GM06990 (cell line): ENCODE results near the gene RNU1-4.
"Not testable (repeated sequence)": the region's sequence is repeated elsewhere in the genome, so short reads cannot be mapped to it uniquely, and the experiment has no call there.

Experiments used
- DNase-seq: peaks from one replicate; pipeline ENCODE4 v3.0.0-alpha.2; 2011; ENCODE audit not compliant: insufficient read length; ENCODE audit errors: extremely low read depth
- H3K27me3 ChIP-seq: replicated peaks from 2 replicates; pipeline ENCODE4 v1.6.0; 2011; ENCODE audit warnings: low read length; ENCODE audit not compliant: control insufficient read depth, insufficient read depth
- H3K36me3 ChIP-seq: 2 replicates; pipeline ENCODE4 v1.5.1; 2011; ENCODE audit warnings: low read length; ENCODE audit not compliant: control insufficient read depth, insufficient read depth
- H3K4me3 ChIP-seq: replicated peaks from 2 replicates; pipeline ENCODE4 v1.5.1; 2011; ENCODE audit warnings: low read depth, mild to moderate bottlenecking, control low read depth, low read length
- TF ChIP-seq, protein P1 (sequence below): IDR thresholded peaks from 2 replicates; pipeline ENCODE4 v1.5.1; 2011; ENCODE audit warnings: low read length, control low read depth, mild to moderate bottlenecking, inconsistent platforms; ENCODE audit not compliant: insufficient read depth, poor library complexity, severe bottlenecking

Gene RNU1-4

DNA sequence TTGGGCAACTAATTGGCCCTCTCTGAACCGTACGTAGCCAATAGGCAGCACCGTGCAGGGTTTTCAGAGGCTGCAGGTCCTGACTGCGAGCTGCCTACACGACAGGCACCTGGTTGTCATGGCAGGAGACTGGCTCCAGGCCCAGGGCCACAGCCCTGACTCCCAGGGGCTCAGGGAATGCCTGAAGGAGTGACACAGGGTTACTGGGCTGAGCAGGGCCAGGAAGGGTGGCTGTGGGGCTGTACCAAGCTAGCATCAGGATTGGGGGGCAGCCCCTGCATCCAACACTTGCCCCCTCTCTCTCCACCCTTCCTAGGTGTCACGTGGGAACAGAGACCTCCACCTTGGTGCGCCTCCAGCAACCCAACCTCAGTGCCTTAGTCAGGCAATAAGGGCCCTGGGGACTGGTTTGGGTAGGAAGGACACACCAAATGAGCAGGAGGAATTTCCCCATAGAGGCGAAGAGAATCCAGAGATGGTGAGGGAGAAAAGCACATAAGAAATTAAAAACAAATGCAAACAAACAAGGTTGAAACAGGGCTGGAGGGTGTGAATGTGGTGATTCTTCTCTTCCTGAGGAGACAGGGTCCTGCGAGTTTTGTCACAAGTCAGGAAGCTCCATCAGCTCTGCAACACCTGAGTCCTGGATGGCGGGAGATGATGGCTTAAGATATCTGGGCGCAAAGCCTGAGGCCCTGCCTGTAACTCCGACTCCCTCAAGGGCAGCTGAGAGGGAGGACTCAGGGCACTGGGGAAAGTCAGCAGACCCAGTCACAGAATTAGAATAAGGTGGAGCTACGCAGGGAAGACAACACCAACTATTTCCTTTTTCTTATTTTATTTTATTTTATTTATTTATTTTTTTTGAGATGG lies 19.7 kb upstream of the RNU1-4 start:
- DNase-seq, result no peak
- TF ChIP-seq, protein P1, sequence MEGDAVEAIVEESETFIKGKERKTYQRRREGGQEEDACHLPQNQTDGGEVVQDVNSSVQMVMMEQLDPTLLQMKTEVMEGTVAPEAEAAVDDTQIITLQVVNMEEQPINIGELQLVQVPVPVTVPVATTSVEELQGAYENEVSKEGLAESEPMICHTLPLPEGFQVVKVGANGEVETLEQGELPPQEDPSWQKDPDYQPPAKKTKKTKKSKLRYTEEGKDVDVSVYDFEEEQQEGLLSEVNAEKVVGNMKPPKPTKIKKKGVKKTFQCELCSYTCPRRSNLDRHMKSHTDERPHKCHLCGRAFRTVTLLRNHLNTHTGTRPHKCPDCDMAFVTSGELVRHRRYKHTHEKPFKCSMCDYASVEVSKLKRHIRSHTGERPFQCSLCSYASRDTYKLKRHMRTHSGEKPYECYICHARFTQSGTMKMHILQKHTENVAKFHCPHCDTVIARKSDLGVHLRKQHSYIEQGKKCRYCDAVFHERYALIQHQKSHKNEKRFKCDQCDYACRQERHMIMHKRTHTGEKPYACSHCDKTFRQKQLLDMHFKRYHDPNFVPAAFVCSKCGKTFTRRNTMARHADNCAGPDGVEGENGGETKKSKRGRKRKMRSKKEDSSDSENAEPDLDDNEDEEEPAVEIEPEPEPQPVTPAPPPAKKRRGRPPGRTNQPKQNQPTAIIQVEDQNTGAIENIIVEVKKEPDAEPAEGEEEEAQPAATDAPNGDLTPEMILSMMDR, result no peak
- no peak overlapping the region for H3K4me3 ChIP-seq
- peaks cover 5% of the 10 kb centered on the region for H3K27me3 ChIP-seq
- H3K36me3 ChIP-seq, result no peaks in the 10 kb centered on the region

DNA sequence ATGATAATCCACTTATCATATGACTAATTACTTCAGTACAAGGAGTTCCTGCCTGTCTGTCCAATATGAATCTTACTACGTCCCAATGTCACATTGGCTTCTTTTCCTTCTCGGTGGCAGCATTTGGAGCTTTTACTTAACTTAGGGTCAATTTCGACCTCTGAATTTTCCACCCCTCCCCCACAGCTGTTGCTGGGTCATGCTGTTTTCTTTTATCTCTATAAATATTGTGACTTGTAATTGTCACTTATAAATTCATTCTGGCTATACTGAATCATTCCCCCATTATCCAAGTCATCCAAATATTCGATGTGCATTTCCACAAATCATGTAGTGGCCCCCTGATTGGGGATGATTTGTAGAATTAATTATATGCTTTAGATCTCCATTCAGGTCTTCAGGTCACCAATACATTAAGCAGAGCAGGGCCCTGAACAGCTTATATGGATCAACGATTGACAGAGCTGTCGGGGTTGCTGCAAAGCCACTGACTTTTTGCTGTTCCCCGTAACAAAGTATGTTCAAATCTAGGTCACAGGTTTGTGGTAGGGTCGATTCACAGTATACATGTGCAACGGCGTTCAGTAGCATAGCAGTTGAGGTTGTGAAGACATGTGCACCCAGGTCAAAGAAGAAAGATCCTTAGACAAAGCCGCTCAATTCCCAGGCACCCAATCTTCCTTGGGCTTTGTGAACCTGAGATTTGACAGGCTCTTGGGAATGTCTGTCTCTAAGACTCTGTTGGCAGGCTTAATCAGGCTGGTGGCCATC lies 18.3 kb upstream of the RNU1-4 start:
- H3K27me3 ChIP-seq, result peaks cover 4% of the 10 kb centered on the region
- TF ChIP-seq, protein P1, result no peak
- H3K36me3 ChIP-seq, result no peaks in the 10 kb centered on the region
- no peak overlapping the region for H3K4me3 ChIP-seq
- no peak for DNase-seq

DNA sequence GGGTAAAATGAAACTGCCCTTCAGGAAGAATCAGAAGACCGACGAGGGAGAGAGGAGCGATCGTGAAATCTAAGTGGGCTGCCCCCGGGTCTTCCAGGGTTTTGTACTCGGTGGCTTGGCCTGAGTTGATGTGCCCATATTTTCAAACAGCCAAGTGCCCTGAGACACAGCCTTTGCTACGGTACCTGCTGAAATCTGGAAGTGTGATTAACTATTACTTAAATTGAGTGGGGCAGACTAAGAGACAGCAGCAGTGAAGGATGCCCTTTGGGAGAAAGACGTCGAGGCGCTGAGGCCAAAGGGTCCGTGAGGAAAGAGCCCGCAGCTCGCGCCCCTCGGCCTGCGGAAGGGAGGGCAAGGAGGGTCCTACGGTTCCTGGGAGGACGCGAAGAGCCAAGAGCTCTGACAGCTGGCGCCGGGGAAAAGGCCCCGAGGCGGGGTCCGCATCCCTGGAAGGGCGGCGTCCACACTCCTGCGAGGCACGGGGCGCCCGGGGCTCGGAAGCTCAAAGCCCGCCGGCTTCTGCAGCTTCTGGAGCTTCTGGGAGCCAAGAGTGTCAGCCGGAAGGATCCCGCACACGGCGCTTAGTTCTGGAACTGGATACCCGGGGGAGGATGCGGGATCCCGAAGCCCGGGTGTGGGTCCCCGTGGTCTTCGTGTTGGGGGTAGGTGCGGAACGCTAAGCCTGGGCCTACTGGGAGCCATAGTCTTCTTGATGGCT lies 15.4 kb upstream of the RNU1-4 start:
- no peaks in the 10 kb centered on the region; the same call in 1 of the 2 replicates for H3K27me3 ChIP-seq
- no peaks in the 10 kb centered on the region for H3K36me3 ChIP-seq
- no peak for DNase-seq
- H3K4me3 ChIP-seq, result no peak overlapping the region
- TF ChIP-seq, protein P1, result no peak

DNA sequence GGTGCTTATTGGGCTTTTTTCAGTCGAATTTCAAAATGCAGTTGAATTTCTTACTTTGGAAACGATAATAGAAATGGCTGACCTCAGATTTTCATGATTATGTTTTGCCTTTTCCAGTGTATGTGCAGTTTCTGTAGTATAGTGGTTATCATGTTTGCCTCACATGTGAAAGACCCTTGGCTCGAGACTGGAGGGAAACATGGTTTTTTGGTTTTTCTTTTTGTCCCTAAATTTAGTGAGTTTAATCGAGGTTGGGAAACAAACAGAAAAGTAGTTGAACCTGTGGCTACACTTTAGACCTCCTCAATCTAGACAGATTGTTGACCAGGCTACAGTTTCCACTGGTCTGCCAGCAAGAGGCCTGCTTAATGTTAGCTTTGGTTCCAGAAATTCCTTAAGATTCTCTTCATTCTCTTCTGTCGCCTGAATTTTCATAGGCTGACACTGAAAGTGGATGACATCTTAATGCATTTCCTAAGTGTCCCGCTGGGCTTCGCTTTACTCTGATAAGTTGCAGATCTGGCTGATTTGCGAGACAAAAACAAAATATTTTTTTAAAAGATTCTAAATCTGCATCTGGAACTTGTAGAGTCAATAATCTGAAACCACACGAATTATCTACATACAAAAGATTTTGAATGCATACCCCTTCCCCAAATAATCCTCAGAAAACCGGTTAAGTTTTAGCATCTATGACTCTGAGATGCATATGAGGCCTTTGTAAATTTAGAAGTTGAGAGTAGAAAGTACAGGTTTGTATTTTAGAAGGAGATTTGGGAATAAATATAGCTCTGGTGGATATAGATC lies 14.7 kb upstream of the RNU1-4 start:
- H3K36me3 ChIP-seq, DNase-seq, H3K27me3 ChIP-seq, H3K4me3 ChIP-seq: not testable (repeated sequence)

DNA sequence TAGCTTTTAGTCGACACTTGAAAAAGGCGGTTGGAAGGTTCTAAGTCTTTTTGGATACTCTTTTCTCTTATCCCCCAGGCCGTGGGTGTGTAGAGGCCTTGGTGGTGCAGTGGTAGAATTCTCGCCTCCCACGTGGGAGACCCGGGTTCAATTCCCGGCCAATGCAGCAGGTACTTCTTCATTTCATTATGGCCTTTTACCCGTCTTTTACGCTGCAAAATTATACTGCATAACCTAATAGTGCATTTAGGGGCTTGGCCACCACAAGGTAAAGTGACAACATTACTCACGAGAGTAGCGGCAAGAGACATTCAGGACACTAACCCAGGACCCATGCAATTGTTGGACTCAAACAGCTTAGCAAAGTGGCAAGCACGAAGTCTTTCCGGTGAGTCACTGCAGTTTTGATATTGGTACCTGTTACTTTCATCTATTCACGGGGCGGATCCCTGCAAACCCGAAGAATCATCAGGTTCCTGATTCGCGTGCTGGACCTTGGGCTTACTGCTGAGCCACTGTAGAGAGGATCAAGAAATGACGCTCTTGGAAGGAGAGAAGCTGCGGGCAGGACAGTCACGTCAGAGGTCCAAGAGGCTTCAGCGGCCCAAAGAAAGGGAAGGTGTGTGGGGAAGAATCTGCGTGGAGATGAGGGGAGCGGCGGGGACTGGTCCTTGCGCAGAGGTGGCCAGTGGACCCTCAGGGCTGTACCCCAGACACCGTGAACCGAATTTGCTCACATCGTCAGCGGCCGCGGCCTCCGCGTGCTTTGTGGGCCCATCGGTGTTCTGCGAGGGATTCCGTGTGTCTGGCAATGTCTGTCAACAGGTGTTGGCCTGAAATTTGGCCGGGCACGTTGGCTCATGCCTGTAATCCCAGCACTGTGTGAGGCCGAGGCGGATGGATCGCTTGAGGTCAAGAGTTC lies 12.9 kb upstream of the RNU1-4 start:
- TF ChIP-seq, protein P1, result no peak
- Histone ChIP-seq H3K4me3 (no peak overlapping the region), H3K36me3 (no peaks in the 10 kb centered on the region), H3K27me3 (no peaks in the 10 kb centered on the region; the same call in 1 of the 2 replicates)
- DNase-seq, result peak; percentile 76

DNA sequence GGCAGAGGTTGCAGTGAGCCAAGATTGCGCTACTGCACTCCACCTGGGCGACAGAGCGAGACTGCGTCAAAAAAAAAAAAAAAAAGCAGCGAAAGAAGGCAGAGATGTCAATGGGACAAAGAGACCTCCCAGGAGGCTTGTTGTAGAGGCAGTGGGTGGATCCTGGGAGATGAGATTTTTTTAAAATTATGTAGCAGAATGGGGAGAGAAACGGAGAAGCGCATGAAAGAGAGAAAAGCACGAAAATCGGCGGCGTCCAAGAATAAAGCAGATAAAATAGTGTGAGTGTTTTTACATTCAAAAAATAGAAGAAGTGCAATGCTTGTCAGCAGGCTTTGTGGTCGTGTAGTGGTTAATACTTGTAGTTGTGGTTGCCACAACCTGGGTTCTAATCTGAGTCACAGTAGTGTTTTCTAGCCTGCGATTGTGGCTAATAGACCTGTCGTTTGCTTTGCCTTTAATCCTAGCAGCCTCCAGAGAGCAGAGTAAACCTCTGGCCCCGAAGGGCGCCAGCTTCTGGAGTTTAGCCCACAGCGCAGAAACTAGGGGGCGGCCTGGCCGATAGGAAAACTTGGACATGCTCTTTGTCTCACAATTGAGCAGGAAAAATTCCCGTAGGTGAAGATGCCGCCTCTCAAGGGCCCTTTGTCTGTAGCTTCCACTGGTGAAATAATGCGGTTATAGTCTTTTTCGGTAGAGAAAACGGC lies 11.9 kb upstream of the RNU1-4 start:
- H3K27me3 ChIP-seq, H3K36me3 ChIP-seq, DNase-seq, H3K4me3 ChIP-seq: not testable (repeated sequence)

DNA sequence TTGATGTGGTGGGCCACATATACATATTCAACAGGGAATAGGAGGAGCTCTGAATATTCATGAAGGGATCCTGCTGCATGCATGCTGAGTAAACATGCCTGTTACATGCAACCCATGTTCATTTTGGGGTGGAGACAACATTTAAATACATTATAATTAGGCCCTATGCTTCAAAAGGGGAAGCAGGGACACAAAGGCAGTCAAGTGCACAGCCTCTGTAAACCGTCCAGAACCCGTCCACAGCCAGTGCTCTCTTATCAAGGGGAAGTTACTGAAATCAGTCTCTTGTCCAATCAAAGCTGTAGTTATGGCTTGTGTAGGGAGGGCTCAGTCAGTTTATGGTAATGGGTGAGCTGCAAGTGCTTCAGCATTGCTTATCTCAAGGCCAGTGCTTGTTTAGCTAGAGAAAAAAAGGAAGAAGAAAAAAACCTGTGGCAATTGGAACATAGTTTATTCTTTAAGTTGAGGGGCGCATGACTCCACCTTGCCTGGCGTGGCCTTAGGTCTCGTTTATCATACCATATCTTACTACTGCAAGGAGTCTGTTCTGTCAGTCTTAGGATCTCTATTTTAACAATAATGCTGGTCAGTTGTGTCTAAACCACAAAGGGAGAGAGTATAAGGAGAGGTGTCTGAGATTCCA lies 7.9 kb upstream of the RNU1-4 start:
- not testable (repeated sequence) for DNase-seq, H3K36me3 ChIP-seq, H3K4me3 ChIP-seq, H3K27me3 ChIP-seq

DNA sequence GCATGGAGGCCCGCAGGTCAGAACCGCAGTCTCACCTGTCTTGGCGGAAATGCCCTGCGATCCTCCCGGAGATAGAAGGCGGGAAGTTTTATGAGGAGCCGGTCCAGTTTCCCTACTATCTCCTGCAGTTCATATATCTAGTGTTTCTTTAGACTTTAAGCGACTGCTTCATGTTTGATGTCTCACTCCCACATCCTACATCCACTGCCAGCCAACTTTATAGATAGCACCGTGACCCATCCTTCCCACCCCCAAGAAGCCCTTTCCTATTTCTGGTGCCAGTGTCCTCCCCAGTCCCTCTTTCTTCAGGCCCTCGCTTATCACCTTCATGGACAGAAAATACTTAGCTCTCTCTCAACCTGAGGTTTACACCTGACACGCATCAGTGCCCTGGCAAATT lies 914 bp downstream of the RNU1-4 start:
- not testable (repeated sequence) for DNase-seq, H3K27me3 ChIP-seq, H3K4me3 ChIP-seq, H3K36me3 ChIP-seq
